Measurements from ENCODE around the gene MEX3A.
"Not testable (repeated sequence)": the region's sequence is repeated elsewhere in the genome, so short reads cannot be mapped to it uniquely, and the experiment has no call there.

MEX3A gene

GRCh38 chr1:156073110-156073687 lies 9.1 kb downstream of the MEX3A start:
- Mint-ChIP-seq H3K27ac (no peak overlapping the region), H3K4me3 (no peak overlapping the region), H3K27me3 (peaks cover 67% of the 10 kb centered on the region), H3K9me3 (no peaks in the 10 kb centered on the region), H3K4me1 (ENCODE audit: low read depth) (peaks cover 27% of the 10 kb centered on the region), H3K36me3 (ENCODE audit: low read depth) (no peaks in the 10 kb centered on the region)
- intact Hi-C loops (cut with micrococcal nuclease), result no loop called here

GRCh38 chr1:156072251-156072650 lies 10.0 kb downstream of the MEX3A start:
- Mint-ChIP-seq H3K4me1 (ENCODE audit: low read depth) (peaks cover 27% of the 10 kb centered on the region), H3K27me3 (peaks cover 60% of the 10 kb centered on the region), H3K27ac (no peak overlapping the region), H3K36me3 (ENCODE audit: low read depth) (no peaks in the 10 kb centered on the region), H3K9me3 (no peaks in the 10 kb centered on the region), H3K4me3 (no peak overlapping the region)
- intact Hi-C loops (cut with micrococcal nuclease), result no loop called here

- H3K4me3 Mint-ChIP-seq; H3K9me3 Mint-ChIP-seq; H3K27ac Mint-ChIP-seq; H3K36me3 Mint-ChIP-seq (ENCODE audit: low read depth); intact Hi-C loops (cut with micrococcal nuclease): not testable (repeated sequence)
- H3K27me3 Mint-ChIP-seq, result peaks cover 51% of the 10 kb centered on the region
- H3K4me1 Mint-ChIP-seq (ENCODE audit: low read depth), result peaks cover 20% of the 10 kb centered on the region
Measured at GRCh38 chr1:156071332-156071816, 10.9 kb downstream of the MEX3A start.

GRCh38 chr1:156070548-156070947 lies 11.7 kb downstream of the MEX3A start:
- no peaks in the 10 kb centered on the region for H3K36me3 Mint-ChIP-seq (ENCODE audit: low read depth)
- intact Hi-C loops (cut with micrococcal nuclease), result no loop called here
- H3K9me3 Mint-ChIP-seq, result no peaks in the 10 kb centered on the region
- no peak overlapping the region for H3K27ac Mint-ChIP-seq
- peaks cover 16% of the 10 kb centered on the region for H3K4me1 Mint-ChIP-seq (ENCODE audit: low read depth)
- H3K27me3 Mint-ChIP-seq, result peaks cover 43% of the 10 kb centered on the region
- no peak overlapping the region for H3K4me3 Mint-ChIP-seq

- no peak overlapping the region for H3K4me3 Mint-ChIP-seq
Measured at GRCh38 chr1:156069490-156070455, 12.5 kb downstream of the MEX3A start.

GRCh38 chr1:156067262-156067661 lies 15.0 kb downstream of the MEX3A start:
- Mint-ChIP-seq H3K36me3 (ENCODE audit: low read depth) (no peaks in the 10 kb centered on the region), H3K9me3 (no peaks in the 10 kb centered on the region), H3K4me3 (no peak overlapping the region), H3K27ac (no peak overlapping the region), H3K4me1 (ENCODE audit: low read depth) (peaks cover 18% of the 10 kb centered on the region), H3K27me3 (peaks cover 21% of the 10 kb centered on the region)
- intact Hi-C loops (cut with micrococcal nuclease), result loop anchor here (2.0 kb wide), 1 partner anchor 128 kb away; no protein-coding TSS in a partner anchor

More at GRCh38 chr1:156069490-156070455, 12.5 kb downstream of the MEX3A start:
- H3K36me3 Mint-ChIP-seq (ENCODE audit: low read depth), result no peaks in the 10 kb centered on the region
- peaks cover 36% of the 10 kb centered on the region for H3K27me3 Mint-ChIP-seq
- H3K4me1 Mint-ChIP-seq (ENCODE audit: low read depth), result peaks cover 15% of the 10 kb centered on the region
- H3K9me3 Mint-ChIP-seq, result no peaks in the 10 kb centered on the region
- H3K27ac Mint-ChIP-seq, result no peak overlapping the region
- intact Hi-C loops (cut with micrococcal nuclease), result no loop called here

GRCh38 chr1:156065871-156066270 lies 16.4 kb downstream of the MEX3A start:
- Mint-ChIP-seq H3K27me3 (peaks cover 14% of the 10 kb centered on the region), H3K27ac (no peak overlapping the region), H3K4me3 (no peak overlapping the region), H3K9me3 (no peaks in the 10 kb centered on the region), H3K36me3 (ENCODE audit: low read depth) (no peaks in the 10 kb centered on the region), H3K4me1 (ENCODE audit: low read depth) (peaks cover 28% of the 10 kb centered on the region)
- intact Hi-C loops (cut with micrococcal nuclease), result loop anchor here (2.0 kb wide), 1 partner anchor 127 kb away; no protein-coding TSS in a partner anchor

- Mint-ChIP-seq H3K27me3 (peaks cover 9% of the 10 kb centered on the region), H3K27ac (no peak overlapping the region), H3K4me1 (ENCODE audit: low read depth) (peaks cover 29% of the 10 kb centered on the region), H3K36me3 (ENCODE audit: low read depth) (no peaks in the 10 kb centered on the region), H3K9me3 (no peaks in the 10 kb centered on the region), H3K4me3 (no peak overlapping the region)
- intact Hi-C loops (cut with micrococcal nuclease), result no loop called here
Measured at GRCh38 chr1:156065212-156065611, 17.1 kb downstream of the MEX3A start.

- no peak overlapping the region for H3K27ac Mint-ChIP-seq
- H3K4me3 Mint-ChIP-seq, result no peak overlapping the region
- H3K27me3 Mint-ChIP-seq, result peaks cover 7% of the 10 kb centered on the region
- H3K36me3 Mint-ChIP-seq (ENCODE audit: low read depth), result no peaks in the 10 kb centered on the region
- intact Hi-C loops (cut with micrococcal nuclease), result no loop called here
- H3K9me3 Mint-ChIP-seq, result no peaks in the 10 kb centered on the region
- peaks cover 24% of the 10 kb centered on the region for H3K4me1 Mint-ChIP-seq (ENCODE audit: low read depth)
Measured at GRCh38 chr1:156064615-156065014, 17.6 kb downstream of the MEX3A start.

- intact Hi-C loops (cut with micrococcal nuclease), result no loop called here
- peaks cover 29% of the 10 kb centered on the region for H3K4me1 Mint-ChIP-seq (ENCODE audit: low read depth)
- H3K9me3 Mint-ChIP-seq, result no peaks in the 10 kb centered on the region
- peaks cover 6% of the 10 kb centered on the region for H3K36me3 Mint-ChIP-seq (ENCODE audit: low read depth)
- H3K27me3 Mint-ChIP-seq, result peaks cover 7% of the 10 kb centered on the region
- no peak overlapping the region for H3K4me3 Mint-ChIP-seq
- no peak overlapping the region for H3K27ac Mint-ChIP-seq
Measured at GRCh38 chr1:156063997-156064285, 18.3 kb downstream of the MEX3A start.

- Mint-ChIP-seq H3K9me3 (no peaks in the 10 kb centered on the region), H3K4me1 (ENCODE audit: low read depth) (peaks cover 46% of the 10 kb centered on the region), H3K36me3 (ENCODE audit: low read depth) (peaks cover 24% of the 10 kb centered on the region), H3K4me3 (no peak overlapping the region), H3K27me3 (peaks cover 4% of the 10 kb centered on the region), H3K27ac (no peak overlapping the region)
- intact Hi-C loops (cut with micrococcal nuclease), result no loop called here
Measured at GRCh38 chr1:156062189-156062588, 20.1 kb downstream of the MEX3A start.

- no peaks in the 10 kb centered on the region for H3K9me3 Mint-ChIP-seq
- H3K27me3 Mint-ChIP-seq, result peaks cover 4% of the 10 kb centered on the region
- peaks cover 52% of the 10 kb centered on the region for H3K4me1 Mint-ChIP-seq (ENCODE audit: low read depth)
- H3K27ac Mint-ChIP-seq, result peak within 1 kb of the TSS; percentile 12
- no peak within 1 kb of the TSS for H3K4me3 Mint-ChIP-seq
- intact Hi-C loops (cut with micrococcal nuclease), result no loop called here
- peaks cover 32% of the 10 kb centered on the region for H3K36me3 Mint-ChIP-seq (ENCODE audit: low read depth)
Measured at GRCh38 chr1:156060937-156061636, 21.2 kb downstream of the MEX3A start, which contains the start of gene RAB25. RAB25 (plus strand) TSS chr1:156061160; CDS start chr1:156061401, 241 bp downstream.

- peaks cover 4% of the 10 kb centered on the region for H3K27me3 Mint-ChIP-seq
- H3K27ac Mint-ChIP-seq, result peak overlapping the region; percentile 97
- intact Hi-C loops (cut with micrococcal nuclease), result no loop called here
Measured at GRCh38 chr1:156056326-156056849, 25.9 kb downstream of the MEX3A start.

More at GRCh38 chr1:156056326-156056849, 25.9 kb downstream of the MEX3A start:
- Mint-ChIP-seq H3K36me3 (ENCODE audit: low read depth) (peaks cover 60% of the 10 kb centered on the region), H3K4me1 (ENCODE audit: low read depth) (peaks cover 54% of the 10 kb centered on the region), H3K9me3 (no peaks in the 10 kb centered on the region), H3K4me3 (peak overlapping the region; percentile 37)
